HG03354 (cell line): ENCODE results near the gene IL2RA.
"Not testable (repeated sequence)": the region's sequence is repeated elsewhere in the genome, so short reads cannot be mapped to it uniquely, and the experiment has no call there.

Source experiments
- ATAC-seq: cut with Tn5 transposase; IDR thresholded peaks from one replicate; pipeline ENCODE4 v1.9.1; 2021; ENCODE audit warnings: mild to moderate bottlenecking; ENCODE audit not compliant: unreplicated experiment, poor library complexity, severe bottlenecking

IL2RA gene

GRCh38 chr10:6062101-6062771, at the start of gene IL2RA:
Gene IL2RA, minus strand, starts transcription at chr10:6062367. Its CDS starts 216 bp downstream, at chr10:6062151.
- ATAC-seq: no peak

GRCh38 chr10:6110136-6110535, 48.0 kb upstream of the IL2RA start:
- no peak for ATAC-seq

- ATAC-seq: no peak
Observed at GRCh38 chr10:6109444-6109775, 47.2 kb upstream of the IL2RA start.

GRCh38 chr10:6108631-6109443, 46.7 kb upstream of the IL2RA start:
- ATAC-seq: no peak

GRCh38 chr10:6108072-6108471, 45.9 kb upstream of the IL2RA start:
- no peak for ATAC-seq

GRCh38 chr10:6107616-6108015, 45.4 kb upstream of the IL2RA start:
- not testable (repeated sequence) for ATAC-seq

- no peak for ATAC-seq
Observed at GRCh38 chr10:6103591-6103990, 41.4 kb upstream of the IL2RA start.

GRCh38 chr10:6102128-6102527, 40.0 kb upstream of the IL2RA start:
- no peak for ATAC-seq

GRCh38 chr10:6101181-6101580, 39.0 kb upstream of the IL2RA start:
- ATAC-seq: peak; percentile 70

GRCh38 chr10:6100370-6100769, 38.2 kb upstream of the IL2RA start:
- no peak for ATAC-seq

GRCh38 chr10:6098156-6098555, 36.0 kb upstream of the IL2RA start:
- no peak for ATAC-seq

- ATAC-seq: no peak
Observed at GRCh38 chr10:6097063-6097462, 34.9 kb upstream of the IL2RA start.

GRCh38 chr10:6095810-6096570, 33.8 kb upstream of the IL2RA start:
- no peak for ATAC-seq

GRCh38 chr10:6092731-6093130, 30.6 kb upstream of the IL2RA start:
- no peak for ATAC-seq

- no peak for ATAC-seq
Observed at GRCh38 chr10:6091630-6092029, 29.5 kb upstream of the IL2RA start.

- peak; percentile 8 for ATAC-seq
Observed at GRCh38 chr10:6089334-6090219, 27.4 kb upstream of the IL2RA start.

GRCh38 chr10:6088721-6089333, 26.7 kb upstream of the IL2RA start, which contains the start of gene RBM17:
Gene RBM17, plus strand, starts transcription at chr10:6089034. Its CDS starts 8,032 bp downstream, at chr10:6097066.
- ATAC-seq: peak; percentile 81

- ATAC-seq: peak; percentile 60
Observed at GRCh38 chr10:6086375-6087233, 24.4 kb upstream of the IL2RA start.
